Heart left ventricle (tissue), 16 donors: ENCODE measurements around the gene MIS18BP1. TPM values are rescaled to one million over a fixed set of nuclear protein-coding genes. Genes with fewer than 3 reads are reported as not detected.
A peak's percentile ranks its signal among the peaks of the same experiment; 100 is the strongest.

Source experiments
- ATAC-seq, 4 donors: fragments of 200-7000 bp; cut with Tn5 transposase; one replicate each; pipeline ENCODE4 v1.9.1; 2020 to 2022; ENCODE audit warnings: moderate library complexity in 4 of 4, mild to moderate bottlenecking in 3 of 4, moderate number of reproducible peaks in 1 of 4
- DNase-seq, 5 donors: peaks; one replicate each; pipeline ENCODE4 v3.0.0-alpha.2; 2020
- H3K27ac ChIP-seq, 12 donors: fragments of 200-600 bp; sonication (generic) in 4 of 12; one replicate each; pipeline versions ENCODE4 v1.5.0 to v1.8.0; 2016 to 2022; ENCODE audit warnings: mild to moderate bottlenecking in 2 of 12
- H3K27me3 ChIP-seq, 9 donors: fragments of 200-600 bp; sonication (generic) in 2 of 9; one replicate each; pipeline versions ENCODE4 v1.5.1 to v1.8.0; 2016 to 2022; ENCODE audit warnings: mild to moderate bottlenecking in 3 of 9
- H3K36me3 ChIP-seq, 9 donors: fragments of 200-600 bp; sonication (generic) in 2 of 9; one replicate each; pipeline versions ENCODE4 v1.5.0 to v1.8.0; 2018 to 2022; ENCODE audit warnings: mild to moderate bottlenecking in 2 of 9
- H3K4me1 ChIP-seq, 12 donors: fragments of 200-600 bp; sonication (generic) in 4 of 12; one replicate each; pipeline versions ENCODE4 v1.5.0 to v1.8.0; 2016 to 2022; ENCODE audit warnings: mild to moderate bottlenecking in 3 of 12
- H3K4me3 ChIP-seq, 12 donors: fragments of 200-600 bp; sonication (generic) in 4 of 12; one replicate each; pipeline versions ENCODE4 v1.5.0 to v1.8.0; 2017 to 2022; ENCODE audit warnings: mild to moderate bottlenecking in 9 of 12, moderate library complexity in 4 of 12
- H3K9me3 ChIP-seq, 12 donors: fragments of 200-600 bp; sonication (generic) in 4 of 12; one replicate each; pipeline versions ENCODE4 v1.5.0 to v1.8.0; 2016 to 2022; ENCODE audit warnings: mild to moderate bottlenecking in 1 of 12
- POLR2A ChIP-seq, 2 donors: fragments of 450-650 bp; IDR thresholded peaks; one replicate each; pipeline ENCODE4 v1.6.1; 2017; ENCODE audit warnings: antibody characterized with exemption in 2 of 2, mild to moderate bottlenecking in 2 of 2, moderate library complexity in 2 of 2
- WGBS, 4 donors: extraction: QIAGEN DNeasy Blood & Tissue Kit in 2 of 4; methylation state at CpG; one replicate each; pipeline versions ENCODE4 v1.1.5 to v1.1.7; 2013 to 2018; 5-methylcytosine and 5-hydroxymethylcytosine counted together
- intact Hi-C, 10 donors: fragments of 100-400 bp; cut with DNase I; formaldehyde crosslinking; loops; one replicate each; pipeline versions ENCODE4 v1.11.1 to v1.14.2; 2022
- polyA plus RNA-seq, 2 donors: library from polyadenylated mRNA; stranded (reverse); fragments of 200-250 nt; gene quantifications; one replicate each; pipeline ENCODE4 v1.2.3, GENCODE V29; 2013
- total RNA-seq, 9 donors: library from RNA; depleted of rRNA in 2 of 9; stranded (reverse); fragments of >200 nt in 2 of 9; fragmentation: NEBNext Ultra II Directional in 3 of 9; extraction: Animal tissue kit (Norgen Biotek cat#: 25700) in 3 of 9; gene quantifications; one replicate each; pipeline versions ENCODE4 v1.1.0 to v1.2.4, GENCODE V29; 2016 to 2023
- TF ChIP-seq, protein P1 (sequence below), 12 donors: fragments of 200-600 bp; sonication (generic) in 4 of 12; IDR thresholded peaks; one replicate each; pipeline versions ENCODE4 v1.5.0 to v1.8.0; 2018 to 2022; ENCODE audit warnings: antibody characterized with exemption in 12 of 12, mild to moderate bottlenecking in 5 of 12
- donor health status: ischemic (EF 13 %, LVEDD 7.1; RV severe dilation, severe dysfunction).
- donor health status: healthy with polysubstance abuse.
- donor health status: DM: no; HTN: yes; CAD: no.
- donor health status: DM: no; HTN: no; CAD: no.
- donor health status: ischemic (EF 25% LVEDD 6.9; RV normal size, moderate dysfunction).
- donor health status: ischemic (EF 25% LVEDD 5.7; RV mildly dilated, moderate dysfunction).
- donor health status: healthy.
- donor health status: DM: yes; HTN: yes; CAD: no.
- donor health status: ischemic (EF 35%, LVEDD 5.7; RV mildly dilated, moderate dysfunction).
- donor health status: nonischemic (EF 11% LVEDD 7.7; RV severe dilation, severe dysfunction).
- donor health status: DM: yes; HTN: yes; CAD: no.
- donor health status: PGD.
- donor health status: ischemic (EF 29% LVEDD 5.4; RV normal size, mild dysfunction).
- donor health status: nonischemic (EF 23%, LVEDD 6.1; RV moderate dilation, normal function).

MIS18BP1 gene
- total and polyA plus RNA-seq, 11 donors: 3.4 to 22.0 (median 6.8) TPM

DNA sequence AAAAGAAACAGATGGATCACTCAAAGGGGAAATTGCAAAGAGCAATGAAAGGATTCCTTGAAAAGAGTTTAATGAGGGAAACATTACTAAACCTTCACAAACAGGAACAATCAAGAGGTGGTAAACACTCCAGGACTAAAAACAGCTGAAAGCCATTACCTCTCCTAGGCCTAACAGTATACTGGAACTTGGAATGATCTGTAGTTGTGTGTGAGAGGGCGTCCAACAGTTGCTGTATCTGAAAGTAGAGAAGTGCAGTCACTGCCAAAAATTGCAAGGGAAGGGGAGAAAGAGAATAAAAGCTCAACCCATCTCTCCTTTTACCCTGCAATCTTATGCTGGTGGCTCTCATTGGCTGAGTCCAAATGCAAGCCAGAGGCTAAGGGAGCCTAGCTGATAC is 17.0 kb upstream of the MIS18BP1 start:
- no peak for TF ChIP-seq POLR2A (IDR thresholded peaks at IDR 0.05)
- TF ChIP-seq, protein P1, sequence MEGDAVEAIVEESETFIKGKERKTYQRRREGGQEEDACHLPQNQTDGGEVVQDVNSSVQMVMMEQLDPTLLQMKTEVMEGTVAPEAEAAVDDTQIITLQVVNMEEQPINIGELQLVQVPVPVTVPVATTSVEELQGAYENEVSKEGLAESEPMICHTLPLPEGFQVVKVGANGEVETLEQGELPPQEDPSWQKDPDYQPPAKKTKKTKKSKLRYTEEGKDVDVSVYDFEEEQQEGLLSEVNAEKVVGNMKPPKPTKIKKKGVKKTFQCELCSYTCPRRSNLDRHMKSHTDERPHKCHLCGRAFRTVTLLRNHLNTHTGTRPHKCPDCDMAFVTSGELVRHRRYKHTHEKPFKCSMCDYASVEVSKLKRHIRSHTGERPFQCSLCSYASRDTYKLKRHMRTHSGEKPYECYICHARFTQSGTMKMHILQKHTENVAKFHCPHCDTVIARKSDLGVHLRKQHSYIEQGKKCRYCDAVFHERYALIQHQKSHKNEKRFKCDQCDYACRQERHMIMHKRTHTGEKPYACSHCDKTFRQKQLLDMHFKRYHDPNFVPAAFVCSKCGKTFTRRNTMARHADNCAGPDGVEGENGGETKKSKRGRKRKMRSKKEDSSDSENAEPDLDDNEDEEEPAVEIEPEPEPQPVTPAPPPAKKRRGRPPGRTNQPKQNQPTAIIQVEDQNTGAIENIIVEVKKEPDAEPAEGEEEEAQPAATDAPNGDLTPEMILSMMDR (IDR thresholded peaks at IDR 0.05): no peak
- intact Hi-C loops: loop anchor here in 1 of 10 donors (5.0 kb wide), 1 partner anchor 133 kb away; the partner anchor contains the start of gene FANCM
- Histone ChIP-seq H3K27me3 (no peaks in the 10 kb centered on the region), H3K4me1 (peaks cover 0 to 16% (median 2%) of the 10 kb centered on the region in 12 donors), H3K9me3 (no peaks in the 10 kb centered on the region), H3K4me3 (no peak overlapping the region), H3K27ac (peak overlapping the region in 3 of 12 donors; percentile 11 to 49 (median 30)), H3K36me3 (no peaks in the 10 kb centered on the region)
- 17 to 38% (median 25%) methylated on average over 1 of the region's 1 CpG for WGBS, 4 donors
- no peak for ATAC-seq
- DNase-seq: no peak

- intact Hi-C loops: loop anchor here in 9 of 10 donors (5.0 to 10.0 kb wide), 3 partner anchors 130 to 355 kb away; partner anchors contain the start of gene FANCM (in 2 of the 9)
- H3K4me3 ChIP-seq: no peak overlapping the region
- ATAC-seq (peak; percentile 91 to 96 (median 93)), DNase-seq (peak in 1 of 5 donors; percentile 26)
- no peaks in the 10 kb centered on the region for H3K36me3 ChIP-seq
- peak overlapping the region in 9 of 12 donors; percentile 5 to 81 (median 66) for H3K27ac ChIP-seq
- H3K4me1 ChIP-seq: peaks cover 0 to 16% (median 2%) of the 10 kb centered on the region in 12 donors
- peaks cover 0 to 10% (median 0%) of the 10 kb centered on the region in 12 donors for H3K9me3 ChIP-seq
- TF ChIP-seq POLR2A (IDR thresholded peaks at IDR 0.05): no peak
- TF ChIP-seq, protein P1 (IDR thresholded peaks at IDR 0.05): no peak
- H3K27me3 ChIP-seq: no peaks in the 10 kb centered on the region
These were observed 14.1 kb upstream of the MIS18BP1 start for GRCh38 chr14:45267071-45267470.

- ATAC-seq: no peak
- Histone ChIP-seq H3K4me3 (no peak overlapping the region), H3K27ac (no peak overlapping the region), H3K4me1 (peaks cover 0 to 5% (median under 1%) of the 10 kb centered on the region in 12 donors), H3K9me3 (peaks cover 0 to 30% (median 19%) of the 10 kb centered on the region in 12 donors), H3K36me3 (no peaks in the 10 kb centered on the region), H3K27me3 (no peaks in the 10 kb centered on the region)
- TF ChIP-seq POLR2A (IDR thresholded peaks at IDR 0.05): no peak
- TF ChIP-seq, protein P1 (IDR thresholded peaks at IDR 0.05): no peak
- intact Hi-C loops: loop anchor here in 1 of 10 donors (10.0 kb wide), 1 partner anchor 348 kb away; no protein-coding TSS in a partner anchor
- DNase-seq: no peak
- 88 to 91% (median 90%) methylated on average over 4 of the region's 4 CpGs for WGBS, 4 donors
These were observed 9.6 kb upstream of the MIS18BP1 start for GRCh38 chr14:45262637-45263036.

DNA sequence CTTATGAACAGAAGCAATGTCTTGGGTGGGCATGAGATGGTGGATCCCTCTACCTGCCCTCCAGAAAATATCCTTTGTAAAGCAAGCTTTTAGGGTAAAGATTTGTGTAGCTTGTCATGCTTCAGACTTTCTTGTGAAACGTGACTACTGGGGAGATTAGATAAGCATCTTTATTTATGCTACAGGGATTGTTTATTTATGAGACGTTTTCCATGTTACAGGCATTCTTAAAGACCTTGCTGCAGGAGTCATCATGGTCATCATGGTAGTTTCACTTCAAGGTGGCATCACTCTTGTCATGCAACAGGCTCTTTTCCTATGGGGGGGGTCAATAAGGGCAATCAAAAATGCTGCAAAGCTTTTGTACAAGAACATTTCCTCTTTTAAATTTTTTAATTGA is 8.2 kb upstream of the MIS18BP1 start:
- Histone ChIP-seq H3K4me3 (no peak overlapping the region), H3K4me1 (no peaks in the 10 kb centered on the region), H3K27me3 (no peaks in the 10 kb centered on the region), H3K9me3 (peaks cover 0 to 34% (median 19%) of the 10 kb centered on the region in 12 donors), H3K27ac (no peak overlapping the region), H3K36me3 (no peaks in the 10 kb centered on the region)
- TF ChIP-seq, protein P1 (IDR thresholded peaks at IDR 0.05): no peak
- TF ChIP-seq POLR2A (IDR thresholded peaks at IDR 0.05): no peak
- intact Hi-C loops: loop anchor here in 1 of 10 donors (10.0 kb wide), 1 partner anchor 346 kb away; no protein-coding TSS in a partner anchor
- no peak for ATAC-seq
- 39 to 56% (median 55%) methylated on average over 2 of the region's 2 CpGs for WGBS, 4 donors
- no peak for DNase-seq
